Measurements from ENCODE around the gene INSM2.

The INSM2 gene

DNA sequence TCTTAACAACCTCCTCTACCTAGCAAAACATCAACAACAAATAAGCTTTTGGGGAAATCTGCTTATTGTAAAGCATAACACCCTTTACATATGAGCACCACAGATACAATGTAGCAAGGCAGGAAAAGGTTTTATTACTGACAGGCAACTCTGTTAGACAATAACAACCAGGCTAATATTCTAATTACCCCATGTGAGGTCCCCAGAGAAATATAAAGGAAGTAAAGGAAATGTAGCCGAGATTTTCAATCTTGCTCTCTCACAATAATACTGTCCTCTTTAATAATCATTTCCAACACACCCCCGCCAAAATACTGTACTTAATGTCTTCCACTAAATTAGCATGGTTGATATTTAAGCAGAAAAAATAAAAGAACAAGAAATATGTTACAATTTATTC is 14.0 kb upstream of the INSM2 start:
- H3K36me3 Mint-ChIP-seq (ENCODE audit: low read depth) = no peaks in the 10 kb centered on the region
- no peak overlapping the region for H3K4me3 Mint-ChIP-seq
- no peaks in the 10 kb centered on the region for H3K9me3 Mint-ChIP-seq
- H3K27ac Mint-ChIP-seq = no peak overlapping the region
- H3K27me3 Mint-ChIP-seq (ENCODE audit: low read depth) = no peaks in the 10 kb centered on the region
- no peaks in the 10 kb centered on the region for H3K4me1 Mint-ChIP-seq
- TF ChIP-seq, protein P1, sequence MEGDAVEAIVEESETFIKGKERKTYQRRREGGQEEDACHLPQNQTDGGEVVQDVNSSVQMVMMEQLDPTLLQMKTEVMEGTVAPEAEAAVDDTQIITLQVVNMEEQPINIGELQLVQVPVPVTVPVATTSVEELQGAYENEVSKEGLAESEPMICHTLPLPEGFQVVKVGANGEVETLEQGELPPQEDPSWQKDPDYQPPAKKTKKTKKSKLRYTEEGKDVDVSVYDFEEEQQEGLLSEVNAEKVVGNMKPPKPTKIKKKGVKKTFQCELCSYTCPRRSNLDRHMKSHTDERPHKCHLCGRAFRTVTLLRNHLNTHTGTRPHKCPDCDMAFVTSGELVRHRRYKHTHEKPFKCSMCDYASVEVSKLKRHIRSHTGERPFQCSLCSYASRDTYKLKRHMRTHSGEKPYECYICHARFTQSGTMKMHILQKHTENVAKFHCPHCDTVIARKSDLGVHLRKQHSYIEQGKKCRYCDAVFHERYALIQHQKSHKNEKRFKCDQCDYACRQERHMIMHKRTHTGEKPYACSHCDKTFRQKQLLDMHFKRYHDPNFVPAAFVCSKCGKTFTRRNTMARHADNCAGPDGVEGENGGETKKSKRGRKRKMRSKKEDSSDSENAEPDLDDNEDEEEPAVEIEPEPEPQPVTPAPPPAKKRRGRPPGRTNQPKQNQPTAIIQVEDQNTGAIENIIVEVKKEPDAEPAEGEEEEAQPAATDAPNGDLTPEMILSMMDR (IDR thresholded peaks at IDR 0.05; ENCODE audit: unreplicated experiment in 3 of 3) = no peak

DNA sequence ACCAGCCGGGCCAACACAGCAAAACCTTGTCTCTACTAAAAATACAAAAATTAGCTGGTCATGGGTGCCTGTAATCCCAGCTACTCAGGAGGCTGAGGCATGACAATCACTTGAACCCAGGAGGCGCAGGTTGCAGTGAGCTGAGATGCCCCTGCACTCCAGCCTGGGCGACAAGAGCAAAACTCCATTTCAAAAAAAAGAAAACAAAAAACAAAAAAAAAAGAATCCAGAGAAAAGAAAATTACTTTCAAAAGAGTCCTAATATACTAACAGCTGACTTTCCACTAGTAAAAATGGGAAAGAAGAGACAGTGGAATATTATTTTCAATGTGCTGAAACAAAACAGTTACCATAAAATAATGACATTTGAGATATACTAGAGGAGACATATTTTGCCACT is 8.3 kb upstream of the INSM2 start:
- TF ChIP-seq, protein P1 (IDR thresholded peaks at IDR 0.05; ENCODE audit: unreplicated experiment in 3 of 3) = no peak
- Mint-ChIP-seq H3K4me1 (no peaks in the 10 kb centered on the region), H3K27ac (no peak overlapping the region), H3K4me3 (no peak overlapping the region), H3K27me3 (ENCODE audit: low read depth) (peaks cover 38% of the 10 kb centered on the region), H3K9me3 (no peaks in the 10 kb centered on the region), H3K36me3 (ENCODE audit: low read depth) (no peaks in the 10 kb centered on the region)

DNA sequence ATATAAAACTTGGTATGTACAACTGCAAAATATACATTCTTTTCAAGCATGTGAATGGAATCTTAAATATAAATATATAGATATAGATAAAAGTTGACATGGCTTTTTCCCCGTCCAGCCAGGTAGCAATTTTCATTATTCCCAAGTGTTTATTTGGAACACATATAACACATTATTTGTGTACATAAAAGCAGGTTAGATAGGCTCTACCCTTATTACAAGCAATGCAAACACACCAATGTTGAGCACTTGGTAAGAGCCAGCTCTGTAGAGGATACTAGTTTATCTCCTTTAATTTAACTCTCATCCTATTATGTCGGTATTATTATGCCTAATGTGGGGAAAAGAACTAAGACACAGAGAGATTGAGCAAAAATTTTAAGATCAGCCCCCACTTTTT is 7.0 kb upstream of the INSM2 start:
- Mint-ChIP-seq H3K27ac (no peak overlapping the region), H3K4me3 (no peak overlapping the region), H3K9me3 (no peaks in the 10 kb centered on the region), H3K4me1 (no peaks in the 10 kb centered on the region), H3K27me3 (ENCODE audit: low read depth) (peaks cover 51% of the 10 kb centered on the region), H3K36me3 (ENCODE audit: low read depth) (no peaks in the 10 kb centered on the region)
- TF ChIP-seq, protein P1 (IDR thresholded peaks at IDR 0.05; ENCODE audit: unreplicated experiment in 3 of 3) = no peak

DNA sequence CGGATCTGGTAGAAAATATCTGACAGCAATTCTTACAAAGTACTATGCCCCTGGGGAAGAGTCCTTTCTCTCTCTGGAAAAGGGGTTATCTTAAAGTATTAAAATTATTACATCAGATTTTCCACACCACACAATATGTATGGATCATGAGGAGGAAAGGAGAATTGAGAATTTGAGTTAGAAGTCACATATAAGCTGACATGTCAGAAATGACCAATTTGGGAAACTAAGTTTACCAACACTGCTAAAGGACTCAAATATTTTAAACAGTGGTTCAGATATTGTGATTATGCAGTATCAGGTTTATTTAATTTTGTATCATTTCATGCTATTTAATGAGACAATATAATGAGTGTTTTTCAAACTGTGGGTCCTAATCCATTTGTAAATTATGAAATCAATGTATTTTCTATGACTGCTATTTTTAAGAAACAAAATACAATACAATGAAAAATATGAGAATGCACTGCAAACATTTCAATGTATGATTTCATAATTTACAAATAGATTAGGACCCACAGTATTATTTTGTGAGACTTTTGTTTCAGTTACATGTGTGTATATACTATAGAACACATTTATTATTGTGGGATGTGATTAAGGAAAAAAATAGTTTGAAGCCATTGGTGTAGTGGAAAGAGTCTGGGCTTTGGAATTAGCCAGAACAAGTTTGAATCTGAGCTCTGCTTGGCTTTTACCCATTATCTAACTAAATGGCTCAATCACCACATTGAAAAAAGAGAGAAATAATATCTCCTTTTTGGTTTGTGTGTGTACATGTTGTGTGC is 1.8 kb upstream of the INSM2 start:
- TF ChIP-seq, protein P1 (IDR thresholded peaks at IDR 0.05; ENCODE audit: unreplicated experiment in 3 of 3) = no peak
- Mint-ChIP-seq H3K4me1 (peaks cover 9% of the 10 kb centered on the region), H3K9me3 (no peaks in the 10 kb centered on the region), H3K36me3 (ENCODE audit: low read depth) (peaks cover 4% of the 10 kb centered on the region), H3K27ac (no peak overlapping the region), H3K27me3 (ENCODE audit: low read depth) (peaks cover 96% of the 10 kb centered on the region), H3K4me3 (peak overlapping the region in 1 of 3 experiments; percentile 3)

DNA sequence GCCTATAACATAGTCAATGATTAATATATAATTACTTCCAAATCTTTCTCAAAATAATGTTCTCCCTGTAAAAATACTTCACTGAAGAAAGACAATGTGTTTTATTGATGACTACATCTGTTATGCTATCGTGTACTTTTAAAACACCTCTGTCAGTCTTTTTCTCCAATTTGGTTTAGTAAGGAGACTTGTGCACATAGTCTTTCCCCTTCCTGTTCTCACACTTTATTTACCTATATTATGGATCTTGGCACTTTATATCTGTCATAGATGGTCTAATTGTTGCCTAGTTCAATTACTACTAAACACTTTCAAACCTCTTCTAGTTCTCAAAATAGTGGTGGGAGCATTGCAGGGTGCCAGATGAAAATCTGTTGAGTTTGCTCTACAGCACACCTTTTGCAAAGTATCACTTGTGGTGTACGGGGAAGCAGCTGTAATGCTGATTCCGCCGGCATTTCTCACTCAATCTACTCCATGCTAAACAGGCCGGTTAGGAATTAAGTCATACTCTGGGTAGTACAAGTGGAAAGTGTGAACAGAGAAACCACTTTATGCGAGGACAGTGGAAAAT is 1.1 kb upstream of the INSM2 start:
- TF ChIP-seq, protein P1 (IDR thresholded peaks at IDR 0.05; ENCODE audit: unreplicated experiment in 3 of 3) = no peak
- no peaks in the 10 kb centered on the region for H3K9me3 Mint-ChIP-seq
- peaks cover 9% of the 10 kb centered on the region for H3K4me1 Mint-ChIP-seq
- H3K27ac Mint-ChIP-seq = no peak overlapping the region
- peaks cover 5% of the 10 kb centered on the region for H3K36me3 Mint-ChIP-seq (ENCODE audit: low read depth)
- H3K4me3 Mint-ChIP-seq = peak overlapping the region; percentile 58 to 79 (median 70)
- peaks cover 93% of the 10 kb centered on the region for H3K27me3 Mint-ChIP-seq (ENCODE audit: low read depth)

All from nephron (organoid).